Measurements from ENCODE around the gene SLMAP.

SLMAP gene

GRCh38 chr3:57896691-57897090 is 140.6 kb downstream of the SLMAP start:
- peaks cover 5% of the 10 kb centered on the region; the same call in 1 of the 2 replicates for H3K36me3 ChIP-seq
- H3K4me3 ChIP-seq (ENCODE audit: low read depth, low read length), result no peak overlapping the region
- H3K9me3 ChIP-seq (ENCODE audit: severe bottlenecking), result no peaks in the 10 kb centered on the region
- H3K27ac ChIP-seq, result no peak overlapping the region
- no peak for DNase-seq
- TF ChIP-seq CTCF (IDR thresholded peaks at IDR 0.05; ENCODE audit: low read depth, low read length), result no peak
- H3K27me3 ChIP-seq (ENCODE audit: insufficient read depth, low read depth, severe bottlenecking), result no peaks in the 10 kb centered on the region

- no peak for DNase-seq
- TF ChIP-seq CTCF (IDR thresholded peaks at IDR 0.05; ENCODE audit: low read depth, low read length), result no peak
- H3K4me3 ChIP-seq (ENCODE audit: low read depth, low read length), result no peak overlapping the region
- H3K36me3 ChIP-seq, result peaks cover 5% of the 10 kb centered on the region
- H3K27ac ChIP-seq, result no peak overlapping the region
- H3K27me3 ChIP-seq (ENCODE audit: insufficient read depth, low read depth, severe bottlenecking), result no peaks in the 10 kb centered on the region
- no peaks in the 10 kb centered on the region for H3K9me3 ChIP-seq (ENCODE audit: severe bottlenecking)
Observed at GRCh38 chr3:57900786-57901185, 144.7 kb downstream of the SLMAP start.

- Histone ChIP-seq H3K9me3 (ENCODE audit: severe bottlenecking) (no peaks in the 10 kb centered on the region), H3K27me3 (ENCODE audit: insufficient read depth, low read depth, severe bottlenecking) (no peaks in the 10 kb centered on the region), H3K36me3 (no peaks in the 10 kb centered on the region; the same call in 1 of the 2 replicates), H3K4me3 (ENCODE audit: low read depth, low read length) (no peak overlapping the region), H3K27ac (no peak overlapping the region)
- DNase-seq, result no peak
- no peak for TF ChIP-seq CTCF (IDR thresholded peaks at IDR 0.05; ENCODE audit: low read depth, low read length)
Observed at GRCh38 chr3:57903124-57903890, 147.2 kb downstream of the SLMAP start.

- H3K27ac ChIP-seq, result no peak overlapping the region
- TF ChIP-seq CTCF (IDR thresholded peaks at IDR 0.05; ENCODE audit: low read depth, low read length), result peak; percentile 42
- DNase-seq, result peak; percentile 26
- H3K27me3 ChIP-seq (ENCODE audit: insufficient read depth, low read depth, severe bottlenecking), result no peaks in the 10 kb centered on the region
- H3K4me3 ChIP-seq (ENCODE audit: low read depth, low read length), result no peak overlapping the region
- peaks cover 20% of the 10 kb centered on the region for H3K36me3 ChIP-seq
- H3K9me3 ChIP-seq (ENCODE audit: severe bottlenecking), result no peaks in the 10 kb centered on the region
Observed at GRCh38 chr3:57910990-57911389, 154.9 kb downstream of the SLMAP start.

- Histone ChIP-seq H3K36me3 (peaks cover 23% of the 10 kb centered on the region), H3K9me3 (ENCODE audit: severe bottlenecking) (no peaks in the 10 kb centered on the region), H3K27me3 (ENCODE audit: insufficient read depth, low read depth, severe bottlenecking) (no peaks in the 10 kb centered on the region), H3K27ac (no peak overlapping the region), H3K4me3 (ENCODE audit: low read depth, low read length) (no peak overlapping the region)
- no peak for DNase-seq
- no peak for TF ChIP-seq CTCF (IDR thresholded peaks at IDR 0.05; ENCODE audit: low read depth, low read length)
Observed at GRCh38 chr3:57911593-57911992, 155.5 kb downstream of the SLMAP start.

GRCh38 chr3:57917601-57918000 is 161.5 kb downstream of the SLMAP start:
- peaks cover 30% of the 10 kb centered on the region for H3K36me3 ChIP-seq

More at GRCh38 chr3:57917601-57918000, 161.5 kb downstream of the SLMAP start:
- Histone ChIP-seq H3K4me3 (ENCODE audit: low read depth, low read length) (no peak overlapping the region), H3K27ac (no peak overlapping the region), H3K9me3 (ENCODE audit: severe bottlenecking) (no peaks in the 10 kb centered on the region), H3K27me3 (ENCODE audit: insufficient read depth, low read depth, severe bottlenecking) (no peaks in the 10 kb centered on the region)
- no peak for DNase-seq
- TF ChIP-seq CTCF (IDR thresholded peaks at IDR 0.05; ENCODE audit: low read depth, low read length), result no peak

Measured in WERI-Rb-1 (cell line).